ENCODE data around the gene RTP3. TPM values are rescaled to one million over a fixed set of nuclear protein-coding genes. Genes with fewer than 3 reads are reported as not detected.

Gene RTP3
- total and polyA plus RNA-seq, 12 donors: not detected

- no peak for DNase-seq
- intact Hi-C loops (cut with DNase I): no loop called here
- no peaks in the 10 kb centered on the region for H3K9me3 ChIP-seq (replicated peaks in 1 of 3)
- WGBS, 4 donors: 62 to 75% (median 68%) methylated on average over 8 of the region's 8 CpGs
- no peak overlapping the region for H3K4me3 ChIP-seq
- no peak overlapping the region for H3K27ac ChIP-seq
- no peak for TF ChIP-seq POLR2A (IDR thresholded peaks at IDR 0.05)
- no peak for TF ChIP-seq CTCF (IDR thresholded peaks at IDR 0.05)
- no peaks in the 10 kb centered on the region for H3K36me3 ChIP-seq (replicated peaks in 1 of 2)
- no peaks in the 10 kb centered on the region for H3K4me1 ChIP-seq (replicated peaks in 1 of 2)
- H3K27me3 ChIP-seq: peaks cover 9% of the 10 kb centered on the region
Observed at GRCh38 chr3:46463868-46464241, 33.9 kb upstream of the RTP3 start.

GRCh38 chr3:46464326-46465195 is 33.2 kb upstream of the RTP3 start, which contains the start of gene LTF:
TSS of gene LTF (minus strand) at chr3:46464905. CDS start at chr3:46464867, 38 bp downstream.
- TF ChIP-seq POLR2A (IDR thresholded peaks at IDR 0.05) (no peak), CTCF (IDR thresholded peaks at IDR 0.05) (no peak)
- Histone ChIP-seq H3K27me3 (peaks cover 9% of the 10 kb centered on the region), H3K36me3 (replicated peaks in 1 of 2) (no peaks in the 10 kb centered on the region), H3K4me3 (no peak within 1 kb of the TSS), H3K9me3 (replicated peaks in 1 of 3) (no peaks in the 10 kb centered on the region), H3K27ac (no peak within 1 kb of the TSS), H3K4me1 (replicated peaks in 1 of 2) (no peaks in the 10 kb centered on the region)
- WGBS, 4 donors: 15 to 25% (median 19%) methylated on average over 21 to 44 of the region's 44 CpGs
- intact Hi-C loops (cut with DNase I): no loop called here
- no peak for DNase-seq

GRCh38 chr3:46465196-46465520 is 32.6 kb upstream of the RTP3 start:
- no peaks in the 10 kb centered on the region for H3K4me1 ChIP-seq (replicated peaks in 1 of 2)
- TF ChIP-seq CTCF (IDR thresholded peaks at IDR 0.05): no peak
- no peak for TF ChIP-seq POLR2A (IDR thresholded peaks at IDR 0.05)
- 20 to 59% (median 30%) methylated on average over 1 to 2 of the region's 2 CpGs for WGBS, 4 donors

GRCh38 chr3:46466273-46466672 is 31.5 kb upstream of the RTP3 start:
- intact Hi-C loops (cut with DNase I): no loop called here
- no peaks in the 10 kb centered on the region for H3K9me3 ChIP-seq (replicated peaks in 1 of 3)
- H3K4me3 ChIP-seq: no peak overlapping the region
- H3K27ac ChIP-seq: no peak overlapping the region
- H3K27me3 ChIP-seq: peaks cover 9% of the 10 kb centered on the region
- no peak for TF ChIP-seq CTCF (IDR thresholded peaks at IDR 0.05)
- no peak for TF ChIP-seq POLR2A (IDR thresholded peaks at IDR 0.05)
- no peaks in the 10 kb centered on the region for H3K4me1 ChIP-seq (replicated peaks in 1 of 2)
- H3K36me3 ChIP-seq (replicated peaks in 1 of 2): no peaks in the 10 kb centered on the region
- peak in 1 of 7 donors; percentile 10 for DNase-seq

More at GRCh38 chr3:46465196-46465520, 32.6 kb upstream of the RTP3 start:
- H3K27ac ChIP-seq: no peak overlapping the region
- H3K27me3 ChIP-seq: peaks cover 9% of the 10 kb centered on the region
- H3K4me3 ChIP-seq: no peak overlapping the region
- H3K36me3 ChIP-seq (replicated peaks in 1 of 2): no peaks in the 10 kb centered on the region
- no peak for DNase-seq
- intact Hi-C loops (cut with DNase I): no loop called here
- H3K9me3 ChIP-seq (replicated peaks in 1 of 3): no peaks in the 10 kb centered on the region

All from adrenal gland (tissue), 12 donors.